Stomach (tissue), 4 donors: Measurements from ENCODE around the gene DIDO1.

ENCODE experiments used
- CTCF ChIP-seq, 7 experiments: fragments of 450-650 bp in 4 of 7; fragments of 200-600 bp in 3 of 7; sonication (generic) in 3 of 7; IDR thresholded peaks; one replicate each; pipeline ENCODE4 v1.5.1; 2016 to 2019; ENCODE audit warnings: antibody characterized with exemption in 7 of 7, control low read depth in 2 of 7, mild to moderate bottlenecking in 1 of 7
- EP300 ChIP-seq: sonication (generic); formaldehyde crosslinking; IDR thresholded peaks from one replicate; pipeline ENCODE4 v1.6.1; 2017; ENCODE audit warnings: antibody characterized with exemption
- POLR2A ChIP-seq, 4 donors: fragments of 450-650 bp; IDR thresholded peaks; one replicate each; pipeline ENCODE4 v1.6.1; 2016; ENCODE audit warnings: antibody characterized with exemption in 4 of 4, control low read depth in 2 of 4, mild to moderate bottlenecking in 1 of 4, moderate library complexity in 1 of 4
- POLR2AphosphoS5 ChIP-seq, 3 donors: sonication (generic); formaldehyde crosslinking; IDR thresholded peaks; one replicate each; pipeline ENCODE4 v1.6.1; 2016; ENCODE audit warnings: antibody characterized with exemption in 3 of 3

- TF ChIP-seq POLR2A (IDR thresholded peaks at IDR 0.05): no peak
- no peak for TF ChIP-seq CTCF (IDR thresholded peaks at IDR 0.05)
- TF ChIP-seq POLR2AphosphoS5 (IDR thresholded peaks at IDR 0.05): no peak
- no peak for TF ChIP-seq EP300
Measured at GRCh38 chr20:62958388-62959100, 32.2 kb upstream of the DIDO1 start.
